Peyer's patch (tissue), 4 donors: ENCODE results near the gene ZHX3. TPM values are rescaled to one million over a fixed set of nuclear protein-coding genes. Genes with fewer than 3 reads are reported as not detected.

ENCODE experiments used
- DNase-seq, 3 donors: peaks; one replicate each; pipeline ENCODE4 v3.0.0-alpha.2; 2017 to 2019
- H3K27ac ChIP-seq, 4 donors: fragments of 200-600 bp; sonication (generic); one replicate each; pipeline ENCODE4 v1.5.1; 2016 to 2019
- H3K27me3 ChIP-seq, 2 donors: fragments of 200-600 bp; sonication (generic); one replicate each; pipeline ENCODE4 v1.5.1; 2019
- H3K36me3 ChIP-seq, 3 donors: fragments of 200-600 bp; sonication (generic); one replicate each; pipeline ENCODE4 v1.5.1; 2016 to 2019
- H3K4me1 ChIP-seq, 4 donors: fragments of 200-600 bp; sonication (generic); one replicate each; pipeline ENCODE4 v1.5.1; 2016 to 2019
- H3K4me3 ChIP-seq, 4 donors: fragments of 200-600 bp; sonication (generic); 1 replicate in 3 of 4; 2 replicates in 1 of 4; pipeline ENCODE4 v1.5.1; 2016 to 2019; ENCODE audit warnings: mild to moderate bottlenecking in 1 of 4
- H3K9me3 ChIP-seq, 4 donors: fragments of 200-600 bp; sonication (generic); one replicate each; pipeline ENCODE4 v1.5.1; 2016 to 2019; ENCODE audit warnings: mild to moderate bottlenecking in 1 of 4
- CTCF ChIP-seq, 6 experiments: fragments of 450-650 bp in 4 of 6; fragments of 200-600 bp in 2 of 6; sonication (generic) in 1 of 6; IDR thresholded peaks; one replicate each; pipeline ENCODE4 v1.5.1; 2017 to 2019; ENCODE audit warnings: antibody characterized with exemption in 6 of 6, mild to moderate bottlenecking in 3 of 6, moderate library complexity in 1 of 6
- POLR2A ChIP-seq, 2 donors: fragments of 450-650 bp; IDR thresholded peaks; one replicate each; pipeline ENCODE4 v1.5.1; 2017; ENCODE audit warnings: antibody characterized with exemption in 2 of 2, mild to moderate bottlenecking in 2 of 2, moderate library complexity in 2 of 2
- total RNA-seq, 4 donors: library from RNA; depleted of rRNA; stranded (reverse); fragments of >200 nt; gene quantifications; one replicate each; pipeline ENCODE4 v1.1.0, GENCODE V29; 2016

ZHX3 gene
- total RNA-seq, 4 donors from 2014 or later = 33.8 to 53.0 (median 39.5) TPM

DNA sequence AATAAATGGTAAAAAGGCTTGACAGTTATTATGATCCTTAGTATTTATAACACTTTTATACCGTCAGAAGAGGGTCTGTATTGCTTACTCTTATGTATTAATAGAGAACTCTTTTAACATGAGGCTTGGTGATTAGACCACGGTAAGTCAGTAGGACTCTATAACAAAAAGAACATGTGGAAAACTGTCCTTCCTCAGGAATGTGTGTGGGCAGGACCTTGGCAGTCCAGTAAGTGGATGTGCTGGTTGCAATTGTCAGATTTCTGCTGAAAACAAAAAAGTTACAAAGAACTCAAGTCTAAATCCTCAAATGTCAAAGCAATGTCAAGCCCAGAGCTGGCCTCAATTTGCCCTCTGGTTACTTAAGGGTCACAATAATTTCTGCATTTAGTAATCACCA lies 99.1 kb downstream of the ZHX3 start:
- H3K9me3 ChIP-seq = no peaks in the 10 kb centered on the region
- H3K27me3 ChIP-seq = no peaks in the 10 kb centered on the region
- H3K4me1 ChIP-seq = no peaks in the 10 kb centered on the region
- no peak overlapping the region for H3K4me3 ChIP-seq
- TF ChIP-seq POLR2A (IDR thresholded peaks at IDR 0.05) = no peak
- TF ChIP-seq CTCF (IDR thresholded peaks at IDR 0.05) = no peak
- H3K36me3 ChIP-seq = no peaks in the 10 kb centered on the region
- no peak for DNase-seq
- H3K27ac ChIP-seq = no peak overlapping the region

- DNase-seq = no peak
- Histone ChIP-seq H3K27ac (no peak overlapping the region), H3K27me3 (no peaks in the 10 kb centered on the region), H3K9me3 (no peaks in the 10 kb centered on the region), H3K4me1 (no peaks in the 10 kb centered on the region), H3K4me3 (no peak overlapping the region), H3K36me3 (no peaks in the 10 kb centered on the region)
- TF ChIP-seq POLR2A (IDR thresholded peaks at IDR 0.05) (no peak), CTCF (IDR thresholded peaks at IDR 0.05) (no peak)
These were observed 100.1 kb downstream of the ZHX3 start for GRCh38 chr20:41217422-41217821.

DNA sequence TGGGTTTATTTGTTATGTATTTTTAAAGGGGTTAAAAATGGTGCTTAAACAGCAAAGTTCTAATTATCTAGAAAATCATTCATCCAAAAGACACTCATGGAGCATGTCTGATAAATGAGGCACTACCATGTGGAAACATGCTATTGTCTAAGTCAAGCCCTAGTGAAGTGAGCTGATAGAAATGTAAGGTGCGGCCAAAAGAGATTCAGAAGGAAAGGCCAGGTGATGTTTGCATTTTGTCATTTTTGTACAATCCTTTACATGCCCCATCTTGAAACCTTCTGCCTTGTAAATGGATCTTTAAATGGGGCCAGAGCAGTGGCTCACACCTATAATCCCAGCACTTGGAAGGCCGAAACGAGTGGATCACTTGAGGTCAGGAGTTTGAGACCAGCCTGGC lies 102.9 kb downstream of the ZHX3 start:
- H3K27me3 ChIP-seq = no peaks in the 10 kb centered on the region
- H3K27ac ChIP-seq = no peak overlapping the region
- DNase-seq = no peak
- H3K4me1 ChIP-seq = no peaks in the 10 kb centered on the region
- no peak overlapping the region for H3K4me3 ChIP-seq
- H3K36me3 ChIP-seq = no peaks in the 10 kb centered on the region
- no peaks in the 10 kb centered on the region for H3K9me3 ChIP-seq
- no peak for TF ChIP-seq CTCF (IDR thresholded peaks at IDR 0.05)
- no peak for TF ChIP-seq POLR2A (IDR thresholded peaks at IDR 0.05)

- TF ChIP-seq POLR2A (IDR thresholded peaks at IDR 0.05) (no peak), CTCF (IDR thresholded peaks at IDR 0.05) (no peak)
- no peaks in the 10 kb centered on the region for H3K9me3 ChIP-seq
- H3K27ac ChIP-seq = no peak overlapping the region
- no peak for DNase-seq
- H3K4me1 ChIP-seq = no peaks in the 10 kb centered on the region
- no peaks in the 10 kb centered on the region for H3K27me3 ChIP-seq
- H3K4me3 ChIP-seq = no peak overlapping the region
- no peaks in the 10 kb centered on the region for H3K36me3 ChIP-seq
These were observed 103.3 kb downstream of the ZHX3 start for GRCh38 chr20:41214202-41214601.

DNA sequence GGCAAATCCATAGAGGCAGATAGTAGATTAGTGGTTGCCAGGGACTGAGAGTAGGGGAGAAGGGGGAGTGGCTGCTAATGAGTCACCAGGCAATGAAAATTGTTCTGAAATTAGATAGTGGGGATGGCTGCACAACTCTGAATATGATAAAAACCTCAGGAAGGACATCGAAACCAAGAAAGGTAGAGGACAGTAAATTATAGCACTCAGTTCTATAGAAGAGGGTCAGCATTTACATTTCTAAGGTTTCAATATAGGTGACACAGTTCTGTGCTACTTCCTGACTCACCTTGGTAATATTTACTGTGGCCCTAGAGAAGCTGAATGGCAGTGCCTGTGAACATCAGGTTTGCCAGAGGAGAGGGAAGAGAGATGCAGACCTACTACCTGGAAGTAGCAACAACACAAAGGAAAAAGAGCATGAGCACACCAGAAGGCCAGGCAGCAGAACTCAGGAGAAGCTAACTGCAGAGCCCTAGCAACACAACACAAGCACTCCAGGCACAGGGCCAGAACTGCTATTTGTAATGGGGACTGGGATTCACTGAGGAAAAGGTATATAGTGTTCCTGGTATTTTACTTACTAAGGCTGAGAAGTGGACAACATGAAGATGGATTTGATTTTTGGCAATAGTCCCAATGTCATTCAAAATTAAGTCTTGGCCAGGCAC lies 104.2 kb downstream of the ZHX3 start:
- H3K27me3 ChIP-seq = no peaks in the 10 kb centered on the region
- H3K4me1 ChIP-seq = no peaks in the 10 kb centered on the region
- H3K27ac ChIP-seq = no peak overlapping the region
- H3K36me3 ChIP-seq = no peaks in the 10 kb centered on the region
- no peak overlapping the region for H3K4me3 ChIP-seq
- DNase-seq = no peak
- TF ChIP-seq POLR2A (IDR thresholded peaks at IDR 0.05) (no peak), CTCF (IDR thresholded peaks at IDR 0.05) (no peak)
- H3K9me3 ChIP-seq = no peaks in the 10 kb centered on the region

GRCh38 chr20:41205313-41205712 lies 112.2 kb downstream of the ZHX3 start:
- TF ChIP-seq CTCF (IDR thresholded peaks at IDR 0.05) (no peak), POLR2A (IDR thresholded peaks at IDR 0.05) (no peak)
- no peaks in the 10 kb centered on the region for H3K27me3 ChIP-seq
- H3K36me3 ChIP-seq = peaks cover 0 to 24% (median 0%) of the 10 kb centered on the region in 3 donors
- no peaks in the 10 kb centered on the region for H3K9me3 ChIP-seq
- H3K4me1 ChIP-seq = no peaks in the 10 kb centered on the region
- DNase-seq = no peak
- no peak overlapping the region for H3K4me3 ChIP-seq
- no peak overlapping the region for H3K27ac ChIP-seq
